PC-3 (cell line): ENCODE data around the gene SLC31A1.

Experiments used
- EZH2phosphoT487 ChIP-seq: fragments of 300-600 bp; sonication (generic); IDR thresholded peaks from 2 replicates; pipeline ENCODE4 v1.6.1; 2018; ENCODE audit warnings: mild to moderate bottlenecking, antibody characterized with exemption, low read length, borderline replicate concordance
- TF ChIP-seq, protein P1 (sequence below): fragments of 300-600 bp; sonication (generic); conservative IDR thresholded peaks from 2 replicates; pipeline ENCODE4 v1.5.1; 2017; ENCODE audit warnings: antibody characterized with exemption, low read depth, mild to moderate bottlenecking, low read length

DNA sequence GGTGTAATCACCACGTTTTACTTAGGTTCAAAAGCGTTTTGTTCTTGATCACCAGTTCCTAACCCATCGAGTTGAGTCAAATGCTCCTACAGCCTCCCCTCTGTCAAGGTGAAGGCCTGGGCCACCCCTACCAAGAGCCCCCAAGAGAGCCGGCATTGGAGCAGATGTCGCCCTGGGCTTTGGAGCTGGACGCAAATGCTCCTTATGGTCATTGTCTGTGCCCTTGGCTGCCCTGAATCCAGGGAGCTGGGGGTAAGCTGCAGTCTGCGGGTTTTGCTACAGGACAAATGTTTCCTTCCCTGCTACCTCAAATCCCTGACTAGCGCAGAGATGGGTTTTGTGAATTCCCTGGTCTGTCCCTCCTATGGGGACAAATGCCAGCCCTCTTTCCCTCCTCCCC, 77.0 kb downstream of the SLC31A1 start:
- TF ChIP-seq, protein P1, sequence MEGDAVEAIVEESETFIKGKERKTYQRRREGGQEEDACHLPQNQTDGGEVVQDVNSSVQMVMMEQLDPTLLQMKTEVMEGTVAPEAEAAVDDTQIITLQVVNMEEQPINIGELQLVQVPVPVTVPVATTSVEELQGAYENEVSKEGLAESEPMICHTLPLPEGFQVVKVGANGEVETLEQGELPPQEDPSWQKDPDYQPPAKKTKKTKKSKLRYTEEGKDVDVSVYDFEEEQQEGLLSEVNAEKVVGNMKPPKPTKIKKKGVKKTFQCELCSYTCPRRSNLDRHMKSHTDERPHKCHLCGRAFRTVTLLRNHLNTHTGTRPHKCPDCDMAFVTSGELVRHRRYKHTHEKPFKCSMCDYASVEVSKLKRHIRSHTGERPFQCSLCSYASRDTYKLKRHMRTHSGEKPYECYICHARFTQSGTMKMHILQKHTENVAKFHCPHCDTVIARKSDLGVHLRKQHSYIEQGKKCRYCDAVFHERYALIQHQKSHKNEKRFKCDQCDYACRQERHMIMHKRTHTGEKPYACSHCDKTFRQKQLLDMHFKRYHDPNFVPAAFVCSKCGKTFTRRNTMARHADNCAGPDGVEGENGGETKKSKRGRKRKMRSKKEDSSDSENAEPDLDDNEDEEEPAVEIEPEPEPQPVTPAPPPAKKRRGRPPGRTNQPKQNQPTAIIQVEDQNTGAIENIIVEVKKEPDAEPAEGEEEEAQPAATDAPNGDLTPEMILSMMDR = no peak
- no peak for TF ChIP-seq EZH2phosphoT487
